Chondrocyte (in vitro differentiated cells): ENCODE measurements around the gene FN3KRP. TPM values are rescaled to one million over a fixed set of nuclear protein-coding genes. Genes with fewer than 3 reads are reported as not detected.

Source experiments
- DNase-seq: peaks from one replicate; pipeline ENCODE4 v3.0.0; 2021; ENCODE audit warnings: mixed read lengths, low spot score
- H3K27ac Mint-ChIP-seq: one replicate; pipeline ENCODE4 v1.8.0; 2021; ENCODE audit warnings: mild to moderate bottlenecking, moderate library complexity, mixed read lengths; ENCODE audit not compliant: unreplicated experiment
- H3K27me3 Mint-ChIP-seq: 2 replicates; pipeline ENCODE4 v1.8.0; 2021; ENCODE audit warnings: low read depth, mixed read lengths
- H3K36me3 Mint-ChIP-seq: 2 replicates; pipeline ENCODE4 v1.8.0; 2021; ENCODE audit warnings: low read depth, mixed read lengths
- H3K4me1 Mint-ChIP-seq: 2 replicates; pipeline ENCODE4 v1.8.0; 2021; ENCODE audit warnings: low read depth, mild to moderate bottlenecking, mixed read lengths
- H3K4me3 Mint-ChIP-seq: one replicate; pipeline ENCODE4 v1.8.0; 2021; ENCODE audit warnings: mild to moderate bottlenecking, moderate library complexity, mixed read lengths; ENCODE audit not compliant: unreplicated experiment
- H3K9me3 Mint-ChIP-seq: 2 replicates; pipeline ENCODE4 v1.8.0; 2021; ENCODE audit warnings: low read depth, mixed read lengths
- total RNA-seq: library from RNA; stranded (reverse); gene quantifications from 3 replicates; pipeline ENCODE4 v1.2.1, GENCODE V29; 2021
- TF ChIP-seq, protein P1 (sequence below): fragments of 200-600 bp; sonication (generic); IDR thresholded peaks from 2 replicates; pipeline ENCODE4 v1.5.0; 2021; ENCODE audit warnings: antibody characterized with exemption, mild to moderate bottlenecking, moderate library complexity

The FN3KRP gene
- total RNA-seq, 1 donor from 2014 or later = 23.3 TPM

DNA sequence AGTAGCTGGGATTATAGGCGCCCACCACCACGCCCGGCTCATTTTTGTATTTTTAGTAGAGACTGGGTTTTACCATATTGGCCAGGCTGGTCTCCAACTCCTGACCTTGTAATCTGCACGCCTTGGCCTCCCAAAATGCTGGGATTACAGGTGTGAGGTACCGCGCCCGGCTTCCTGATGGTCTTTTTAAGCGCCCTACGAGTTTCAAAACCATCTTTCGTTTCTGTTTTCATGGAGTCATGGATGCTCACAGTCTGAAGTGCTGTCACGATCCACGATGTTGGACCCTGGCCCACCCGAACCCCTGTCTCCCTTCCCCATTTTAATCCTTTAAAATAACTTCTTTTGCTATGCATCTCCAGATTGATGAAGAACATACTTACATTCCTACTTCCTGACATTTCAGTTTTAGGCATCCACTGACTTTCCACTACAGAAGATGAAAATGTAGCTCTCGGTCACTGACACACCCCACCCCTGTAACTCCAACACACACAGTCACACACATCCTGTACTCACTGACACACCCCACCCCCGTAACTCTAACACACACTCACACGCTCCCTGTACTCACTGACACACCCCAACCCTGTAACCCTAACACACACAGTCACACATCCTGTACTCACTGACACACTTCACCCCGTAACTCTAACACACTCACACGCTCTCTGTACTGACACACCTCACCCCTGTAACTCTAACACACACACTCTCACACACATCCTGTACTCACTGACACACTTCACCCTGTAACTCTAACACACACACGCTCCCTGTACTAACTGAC lies 45.6 kb upstream of the FN3KRP start:
- no peaks in the 10 kb centered on the region for H3K27me3 Mint-ChIP-seq
- H3K4me1 Mint-ChIP-seq = peaks cover 16% of the 10 kb centered on the region
- peaks cover 4% of the 10 kb centered on the region for H3K36me3 Mint-ChIP-seq
- no peak overlapping the region for H3K4me3 Mint-ChIP-seq
- DNase-seq = peak; percentile 24
- no peak overlapping the region for H3K27ac Mint-ChIP-seq
- no peaks in the 10 kb centered on the region for H3K9me3 Mint-ChIP-seq
- TF ChIP-seq, protein P1, sequence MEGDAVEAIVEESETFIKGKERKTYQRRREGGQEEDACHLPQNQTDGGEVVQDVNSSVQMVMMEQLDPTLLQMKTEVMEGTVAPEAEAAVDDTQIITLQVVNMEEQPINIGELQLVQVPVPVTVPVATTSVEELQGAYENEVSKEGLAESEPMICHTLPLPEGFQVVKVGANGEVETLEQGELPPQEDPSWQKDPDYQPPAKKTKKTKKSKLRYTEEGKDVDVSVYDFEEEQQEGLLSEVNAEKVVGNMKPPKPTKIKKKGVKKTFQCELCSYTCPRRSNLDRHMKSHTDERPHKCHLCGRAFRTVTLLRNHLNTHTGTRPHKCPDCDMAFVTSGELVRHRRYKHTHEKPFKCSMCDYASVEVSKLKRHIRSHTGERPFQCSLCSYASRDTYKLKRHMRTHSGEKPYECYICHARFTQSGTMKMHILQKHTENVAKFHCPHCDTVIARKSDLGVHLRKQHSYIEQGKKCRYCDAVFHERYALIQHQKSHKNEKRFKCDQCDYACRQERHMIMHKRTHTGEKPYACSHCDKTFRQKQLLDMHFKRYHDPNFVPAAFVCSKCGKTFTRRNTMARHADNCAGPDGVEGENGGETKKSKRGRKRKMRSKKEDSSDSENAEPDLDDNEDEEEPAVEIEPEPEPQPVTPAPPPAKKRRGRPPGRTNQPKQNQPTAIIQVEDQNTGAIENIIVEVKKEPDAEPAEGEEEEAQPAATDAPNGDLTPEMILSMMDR = no peak

GRCh38 chr17:82674656-82675475 lies 41.6 kb upstream of the FN3KRP start:
- H3K27ac Mint-ChIP-seq = no peak overlapping the region
- peak; percentile 29 for DNase-seq
- TF ChIP-seq, protein P1 = no peak
- peaks cover 10% of the 10 kb centered on the region for H3K4me1 Mint-ChIP-seq
- H3K4me3 Mint-ChIP-seq = no peak overlapping the region
- no peaks in the 10 kb centered on the region for H3K9me3 Mint-ChIP-seq
- H3K27me3 Mint-ChIP-seq = no peaks in the 10 kb centered on the region
- H3K36me3 Mint-ChIP-seq = no peaks in the 10 kb centered on the region

DNA sequence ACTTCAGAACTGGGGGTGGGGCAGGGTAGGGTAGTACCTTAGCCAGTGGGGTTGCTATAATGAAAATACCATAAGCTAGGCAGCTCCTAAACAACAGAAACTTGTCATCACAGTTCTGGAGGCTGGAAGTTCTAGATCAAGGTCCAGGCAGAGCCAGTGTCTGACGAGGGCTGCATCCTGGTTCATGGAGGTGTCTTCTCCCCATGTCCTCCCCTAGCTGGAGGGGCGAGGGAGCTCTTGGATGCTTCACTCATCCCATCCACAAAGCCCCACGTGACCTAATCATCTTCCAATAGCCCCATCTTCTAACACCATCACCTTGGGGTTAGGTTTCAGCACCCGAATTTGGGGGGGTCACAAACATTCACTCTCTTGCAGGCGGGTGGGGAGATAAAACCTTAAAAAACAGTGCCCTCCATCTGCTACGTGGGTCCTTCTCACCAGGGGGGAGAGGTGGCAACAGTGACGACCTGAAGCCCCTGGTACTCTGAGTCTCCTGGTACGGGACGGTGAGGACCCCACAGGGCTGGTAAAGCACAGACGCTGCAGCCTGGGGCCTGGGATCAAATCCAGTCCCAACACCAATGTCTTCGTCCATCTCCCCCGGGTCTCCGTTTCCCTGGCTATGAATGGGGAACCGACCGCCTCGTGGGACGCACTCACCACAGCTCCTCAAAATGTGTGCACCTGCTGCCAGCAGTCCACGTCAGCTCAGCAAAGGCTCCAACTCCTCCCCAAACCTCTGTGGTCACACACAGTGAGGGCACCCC lies 40.8 kb upstream of the FN3KRP start:
- Mint-ChIP-seq H3K4me1 (peaks cover 10% of the 10 kb centered on the region), H3K27me3 (no peaks in the 10 kb centered on the region), H3K9me3 (no peaks in the 10 kb centered on the region), H3K36me3 (no peaks in the 10 kb centered on the region), H3K27ac (no peak overlapping the region), H3K4me3 (no peak overlapping the region)
- peak; percentile 59 for DNase-seq
- TF ChIP-seq, protein P1 = no peak

DNA sequence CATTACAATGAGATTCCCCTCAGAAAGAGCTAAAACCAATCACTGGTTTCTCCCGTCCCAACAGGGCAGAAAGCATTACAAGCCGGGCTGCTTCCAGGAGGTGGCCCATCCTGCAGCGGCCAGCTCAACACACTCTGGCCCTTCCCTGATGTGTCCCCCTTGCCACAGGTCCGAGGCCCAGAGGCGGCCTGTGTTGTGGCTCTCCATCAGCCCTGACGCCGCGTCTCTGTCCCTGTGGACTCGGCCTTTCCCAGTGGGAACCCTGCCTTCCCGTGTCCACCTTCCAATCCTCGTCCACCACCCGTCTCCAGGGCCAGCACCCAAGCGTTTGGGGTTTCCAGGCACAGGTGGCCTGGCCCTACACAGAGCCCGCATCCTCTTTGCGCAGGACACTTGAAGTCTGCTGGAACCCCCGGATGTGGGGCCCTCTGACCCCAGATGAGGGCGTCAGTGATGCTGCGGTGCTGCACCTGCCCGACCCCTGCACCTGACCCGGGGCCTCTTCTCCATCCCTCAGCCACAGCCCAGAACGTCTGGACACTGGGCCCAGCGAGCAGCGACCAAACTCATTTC lies 39.1 kb upstream of the FN3KRP start:
- Mint-ChIP-seq H3K36me3 (peaks cover 4% of the 10 kb centered on the region), H3K27me3 (no peaks in the 10 kb centered on the region), H3K4me1 (peaks cover 7% of the 10 kb centered on the region), H3K9me3 (peaks cover 9% of the 10 kb centered on the region), H3K27ac (no peak overlapping the region), H3K4me3 (no peak overlapping the region)
- peak; percentile 72 for DNase-seq
- TF ChIP-seq, protein P1 = no peak
